BE2C (cell line): Measurements from ENCODE around the gene TTC36.

Experiments
- DNase-seq: peaks from one replicate; pipeline ENCODE4 v3.0.0-alpha.2; 2020
- H3K27me3 ChIP-seq: fragments of 250-450 bp; sonication (Bioruptor Pico); 2 replicates; pipeline ENCODE4 v1.5.1; 2020; ENCODE audit warnings: mild to moderate bottlenecking
- H3K36me3 ChIP-seq: fragments of 250-450 bp; sonication (Bioruptor Pico); 2 replicates; pipeline ENCODE4 v1.5.1; 2020; ENCODE audit warnings: mild to moderate bottlenecking
- H3K4me1 ChIP-seq: fragments of 250-450 bp; sonication (Bioruptor Pico); 2 replicates; pipeline ENCODE4 v1.5.1; 2020
- H3K4me3 ChIP-seq: 2 replicates; pipeline ENCODE4 v1.5.1; 2011; ENCODE audit warnings: low read depth, low read length
- H3K9me3 ChIP-seq: fragments of 250-450 bp; sonication (Bioruptor Pico); 2 replicates; pipeline ENCODE4 v1.5.1; 2020
- TF ChIP-seq, protein P1 (sequence below): IDR thresholded peaks from 2 replicates; pipeline ENCODE4 v1.5.1; 2012; ENCODE audit warnings: mild to moderate bottlenecking, low read depth, low read length

TTC36 gene

DNA sequence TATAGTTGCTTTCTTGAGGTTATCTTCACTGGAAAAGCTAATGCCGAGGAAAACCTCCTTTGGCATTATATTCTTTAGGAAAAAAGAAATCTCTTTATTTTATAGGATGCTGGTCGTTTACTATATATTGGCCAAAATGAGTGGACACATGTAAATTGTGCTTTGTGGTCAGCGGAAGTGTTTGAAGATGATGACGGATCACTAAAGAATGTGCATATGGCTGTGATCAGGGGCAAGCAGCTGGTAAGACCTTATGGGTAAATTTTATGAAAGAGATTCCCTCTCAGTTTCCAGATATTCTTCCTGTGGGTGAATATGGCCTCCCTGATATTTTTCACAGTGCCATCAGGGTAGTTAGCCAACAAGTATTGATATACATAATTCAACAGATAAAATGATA, 29.4 kb upstream of the TTC36 start:
- no peaks in the 10 kb centered on the region for H3K27me3 ChIP-seq
- H3K36me3 ChIP-seq, result peaks cover 94% of the 10 kb centered on the region
- DNase-seq, result no peak
- no peak overlapping the region for H3K4me3 ChIP-seq
- H3K9me3 ChIP-seq, result no peaks in the 10 kb centered on the region
- TF ChIP-seq, protein P1, sequence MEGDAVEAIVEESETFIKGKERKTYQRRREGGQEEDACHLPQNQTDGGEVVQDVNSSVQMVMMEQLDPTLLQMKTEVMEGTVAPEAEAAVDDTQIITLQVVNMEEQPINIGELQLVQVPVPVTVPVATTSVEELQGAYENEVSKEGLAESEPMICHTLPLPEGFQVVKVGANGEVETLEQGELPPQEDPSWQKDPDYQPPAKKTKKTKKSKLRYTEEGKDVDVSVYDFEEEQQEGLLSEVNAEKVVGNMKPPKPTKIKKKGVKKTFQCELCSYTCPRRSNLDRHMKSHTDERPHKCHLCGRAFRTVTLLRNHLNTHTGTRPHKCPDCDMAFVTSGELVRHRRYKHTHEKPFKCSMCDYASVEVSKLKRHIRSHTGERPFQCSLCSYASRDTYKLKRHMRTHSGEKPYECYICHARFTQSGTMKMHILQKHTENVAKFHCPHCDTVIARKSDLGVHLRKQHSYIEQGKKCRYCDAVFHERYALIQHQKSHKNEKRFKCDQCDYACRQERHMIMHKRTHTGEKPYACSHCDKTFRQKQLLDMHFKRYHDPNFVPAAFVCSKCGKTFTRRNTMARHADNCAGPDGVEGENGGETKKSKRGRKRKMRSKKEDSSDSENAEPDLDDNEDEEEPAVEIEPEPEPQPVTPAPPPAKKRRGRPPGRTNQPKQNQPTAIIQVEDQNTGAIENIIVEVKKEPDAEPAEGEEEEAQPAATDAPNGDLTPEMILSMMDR, result no peak
- H3K4me1 ChIP-seq, result no peaks in the 10 kb centered on the region

DNA sequence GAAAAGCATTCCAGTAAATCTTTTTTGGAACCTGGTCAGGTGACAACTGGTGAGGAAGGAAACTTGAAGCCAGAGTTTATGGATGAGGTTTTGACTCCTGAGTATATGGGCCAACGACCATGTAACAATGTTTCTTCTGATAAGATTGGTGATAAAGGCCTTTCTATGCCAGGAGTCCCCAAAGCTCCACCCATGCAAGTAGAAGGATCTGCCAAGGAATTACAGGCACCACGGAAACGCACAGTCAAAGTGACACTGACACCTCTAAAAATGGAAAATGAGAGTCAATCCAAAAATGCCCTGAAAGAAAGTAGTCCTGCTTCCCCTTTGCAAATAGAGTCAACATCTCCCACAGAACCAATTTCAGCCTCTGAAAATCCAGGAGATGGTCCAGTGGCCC, 24.1 kb upstream of the TTC36 start:
- DNase-seq, result no peak
- TF ChIP-seq, protein P1, result no peak
- H3K4me1 ChIP-seq, result no peaks in the 10 kb centered on the region
- H3K4me3 ChIP-seq, result no peak overlapping the region
- H3K36me3 ChIP-seq, result peaks cover 98% of the 10 kb centered on the region
- no peaks in the 10 kb centered on the region for H3K27me3 ChIP-seq
- no peaks in the 10 kb centered on the region for H3K9me3 ChIP-seq

DNA sequence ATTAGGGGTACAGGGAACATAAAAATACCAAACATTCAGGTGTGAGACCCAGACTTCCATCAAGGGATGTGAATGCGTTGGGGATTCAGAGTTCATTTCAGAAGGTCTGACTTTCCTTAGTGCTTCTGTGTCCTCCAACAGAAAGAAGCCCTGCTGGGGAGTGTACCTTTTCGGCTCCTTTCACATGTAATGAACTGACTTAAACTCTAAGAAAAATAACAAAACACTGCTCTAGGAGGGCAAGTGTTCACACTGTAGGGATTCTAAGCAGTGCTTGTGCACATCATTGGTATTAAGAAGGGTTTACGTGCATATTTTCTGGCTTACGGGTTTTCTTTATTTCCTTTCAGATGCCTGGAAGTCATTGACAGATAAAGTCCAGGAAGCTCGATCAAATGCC, 15.7 kb upstream of the TTC36 start:
- Histone ChIP-seq H3K4me3 (no peak overlapping the region), H3K36me3 (peaks cover 94% of the 10 kb centered on the region), H3K4me1 (no peaks in the 10 kb centered on the region), H3K27me3 (no peaks in the 10 kb centered on the region), H3K9me3 (no peaks in the 10 kb centered on the region)
- TF ChIP-seq, protein P1, result no peak
- no peak for DNase-seq

DNA sequence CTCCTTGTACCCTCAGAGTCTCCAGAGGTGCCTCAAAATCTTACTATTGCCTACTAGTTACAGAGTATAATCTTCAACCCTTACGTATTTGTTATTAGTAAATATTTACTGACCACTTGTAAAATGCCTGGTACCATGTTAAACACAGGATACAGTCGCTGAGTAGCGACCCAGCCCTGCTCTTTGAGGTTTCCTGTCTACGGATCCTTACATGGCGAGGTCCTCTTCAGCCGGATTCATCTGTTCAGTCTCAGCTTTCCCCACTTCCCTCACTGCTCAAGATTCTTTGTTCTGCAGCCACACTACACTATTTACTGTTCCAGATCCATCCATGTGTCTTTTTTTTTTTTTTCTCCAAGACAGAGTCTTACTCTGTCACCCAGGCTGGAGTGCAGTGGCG, 13.2 kb upstream of the TTC36 start:
- H3K36me3 ChIP-seq, result peaks cover 86% of the 10 kb centered on the region

DNA sequence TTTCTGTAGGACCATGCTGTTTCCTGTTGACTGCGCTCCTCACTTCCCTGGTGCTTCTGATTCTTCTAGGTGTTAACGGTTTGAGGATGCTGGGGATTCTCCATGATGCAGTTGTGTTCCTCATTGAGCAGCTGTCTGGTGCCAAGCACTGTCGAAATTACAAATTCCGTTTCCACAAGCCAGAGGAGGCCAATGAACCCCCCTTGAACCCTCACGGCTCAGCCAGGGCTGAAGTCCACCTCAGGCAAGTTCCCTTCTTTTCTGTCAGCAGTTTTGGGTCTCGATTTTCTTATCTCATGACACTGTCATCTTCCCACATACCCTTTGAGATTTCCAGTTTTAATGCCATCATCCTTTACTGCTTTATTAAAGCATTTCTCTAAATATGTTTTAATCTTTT, 7.7 kb upstream of the TTC36 start:
- no peak for DNase-seq
- H3K27me3 ChIP-seq, result no peaks in the 10 kb centered on the region
- TF ChIP-seq, protein P1, result no peak
- H3K9me3 ChIP-seq, result no peaks in the 10 kb centered on the region
- H3K4me1 ChIP-seq, result no peaks in the 10 kb centered on the region
- no peak overlapping the region for H3K4me3 ChIP-seq
- H3K36me3 ChIP-seq, result peaks cover 89% of the 10 kb centered on the region

More for the DNA sequence above, 13.2 kb upstream of the TTC36 start:
- no peak for DNase-seq
- Histone ChIP-seq H3K9me3 (no peaks in the 10 kb centered on the region), H3K27me3 (no peaks in the 10 kb centered on the region), H3K4me3 (no peak overlapping the region), H3K4me1 (no peaks in the 10 kb centered on the region)
- TF ChIP-seq, protein P1, result no peak

DNA sequence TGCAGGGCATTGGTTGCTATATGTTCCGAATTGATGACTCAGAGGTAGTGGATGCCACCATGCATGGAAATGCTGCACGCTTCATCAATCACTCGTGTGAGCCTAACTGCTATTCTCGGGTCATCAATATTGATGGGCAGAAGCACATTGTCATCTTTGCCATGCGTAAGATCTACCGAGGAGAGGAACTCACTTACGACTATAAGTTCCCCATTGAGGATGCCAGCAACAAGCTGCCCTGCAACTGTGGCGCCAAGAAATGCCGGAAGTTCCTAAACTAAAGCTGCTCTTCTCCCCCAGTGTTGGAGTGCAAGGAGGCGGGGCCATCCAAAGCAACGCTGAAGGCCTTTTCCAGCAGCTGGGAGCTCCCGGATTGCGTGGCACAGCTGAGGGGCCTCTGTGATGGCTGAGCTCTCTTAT, 5.4 kb upstream of the TTC36 start:
- DNase-seq, result no peak
- Histone ChIP-seq H3K27me3 (no peaks in the 10 kb centered on the region), H3K36me3 (peaks cover 74% of the 10 kb centered on the region), H3K4me1 (no peaks in the 10 kb centered on the region), H3K4me3 (no peak overlapping the region), H3K9me3 (no peaks in the 10 kb centered on the region)
- TF ChIP-seq, protein P1, result no peak
